ENCODE measurements around the gene MAU2.
"Not testable (repeated sequence)": the region's sequence is repeated elsewhere in the genome, so short reads cannot be mapped to it uniquely, and the experiment has no call there.

Gene MAU2

GRCh38 chr19:19379527-19379926 is 58.9 kb downstream of the MAU2 start:
- FAIRE-seq (no peak), DNase-seq (ENCODE audit: extremely low spot score, insufficient read length, low read depth) (no peak)

DNA sequence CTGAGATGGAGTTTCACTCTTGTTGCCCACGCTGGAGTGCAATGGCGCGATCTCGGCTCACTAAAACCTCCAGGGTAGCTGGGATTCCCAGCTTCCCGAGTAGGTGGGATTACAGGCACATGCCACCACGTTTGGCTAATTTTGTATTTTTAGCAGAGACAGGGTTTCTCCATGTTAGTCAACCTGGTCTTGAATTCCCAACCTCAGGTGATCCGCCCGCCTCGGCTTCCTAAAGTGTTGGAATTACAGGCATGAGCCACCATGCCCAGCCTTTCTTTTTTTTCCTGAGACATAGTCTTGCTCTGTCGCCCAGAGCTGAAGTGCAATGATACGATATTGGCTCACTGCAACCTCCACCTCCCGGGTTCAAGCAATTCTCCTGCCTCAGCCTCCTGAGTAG is 59.7 kb downstream of the MAU2 start:
- FAIRE-seq; DNase-seq (ENCODE audit: extremely low spot score, insufficient read length, low read depth): not testable (repeated sequence)

DNA sequence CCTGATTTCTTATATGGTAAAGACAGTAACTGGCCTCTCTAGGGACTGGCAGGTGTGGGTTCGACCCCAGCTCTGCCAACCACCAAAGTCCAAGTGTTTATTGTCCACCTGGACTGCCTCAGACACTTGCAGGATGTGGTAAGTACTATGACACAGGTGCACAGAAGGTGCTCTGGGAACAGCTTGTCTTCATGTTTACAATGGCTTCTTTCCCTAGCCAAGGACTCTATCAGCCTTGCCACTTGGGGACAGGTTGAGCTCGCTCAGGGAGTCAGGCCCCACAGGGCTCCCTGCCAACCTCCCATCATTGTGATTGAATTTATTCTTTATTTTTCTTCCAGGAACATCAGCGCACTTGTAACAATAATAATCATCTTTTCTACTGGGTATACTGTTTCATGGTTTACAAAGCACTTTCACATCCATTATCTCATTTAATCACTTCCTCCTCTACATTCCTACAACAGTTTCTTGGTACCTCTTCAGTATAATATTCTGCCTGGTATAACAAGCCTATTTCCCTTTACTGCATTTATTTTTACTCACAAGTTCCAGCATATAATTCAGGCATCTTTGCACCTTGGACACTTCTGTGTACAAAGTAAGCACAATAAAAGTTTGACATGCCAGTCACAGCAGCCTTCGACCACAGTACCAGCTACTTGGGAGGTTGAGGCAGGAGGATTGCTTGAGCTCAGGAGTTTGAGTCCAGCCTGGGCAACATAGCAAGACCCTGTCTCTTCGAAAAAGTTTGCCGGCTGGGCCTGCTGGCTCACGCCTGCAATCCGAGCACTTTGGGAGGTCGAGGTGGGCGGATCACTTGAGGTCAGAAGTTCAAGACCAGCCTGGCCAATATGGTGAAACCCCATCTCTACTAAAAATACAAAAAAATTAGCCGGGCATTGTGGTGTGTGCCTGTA is 60.6 kb downstream of the MAU2 start:
- DNase-seq (ENCODE audit: extremely low spot score, insufficient read length, low read depth): no peak
- FAIRE-seq: no peak

DNA sequence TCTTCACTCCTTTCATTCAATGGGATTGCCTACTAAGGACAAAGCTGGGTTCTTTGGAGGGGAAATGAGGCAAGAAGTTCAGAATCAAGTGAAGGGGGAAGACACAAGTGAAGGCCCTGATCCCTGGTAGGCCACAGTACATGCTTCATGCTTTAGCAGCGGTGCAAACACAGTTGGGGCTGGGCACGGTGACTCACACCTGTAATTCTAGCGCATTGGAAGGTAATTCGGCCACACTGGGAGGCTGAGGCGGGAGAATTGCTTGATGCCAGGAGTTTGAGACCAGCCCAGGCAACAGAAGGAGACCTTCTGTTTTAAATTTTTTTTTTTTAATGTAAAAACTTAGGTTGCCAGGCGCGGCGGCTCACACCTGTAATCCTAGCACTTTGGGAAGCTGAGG is 61.5 kb downstream of the MAU2 start:
- DNase-seq (ENCODE audit: extremely low spot score, insufficient read length, low read depth) (no peak), FAIRE-seq (no peak)

GRCh38 chr19:19384486-19384885 is 63.9 kb downstream of the MAU2 start:
- no peak for FAIRE-seq
- no peak for DNase-seq (ENCODE audit: extremely low spot score, insufficient read length, low read depth)

DNA sequence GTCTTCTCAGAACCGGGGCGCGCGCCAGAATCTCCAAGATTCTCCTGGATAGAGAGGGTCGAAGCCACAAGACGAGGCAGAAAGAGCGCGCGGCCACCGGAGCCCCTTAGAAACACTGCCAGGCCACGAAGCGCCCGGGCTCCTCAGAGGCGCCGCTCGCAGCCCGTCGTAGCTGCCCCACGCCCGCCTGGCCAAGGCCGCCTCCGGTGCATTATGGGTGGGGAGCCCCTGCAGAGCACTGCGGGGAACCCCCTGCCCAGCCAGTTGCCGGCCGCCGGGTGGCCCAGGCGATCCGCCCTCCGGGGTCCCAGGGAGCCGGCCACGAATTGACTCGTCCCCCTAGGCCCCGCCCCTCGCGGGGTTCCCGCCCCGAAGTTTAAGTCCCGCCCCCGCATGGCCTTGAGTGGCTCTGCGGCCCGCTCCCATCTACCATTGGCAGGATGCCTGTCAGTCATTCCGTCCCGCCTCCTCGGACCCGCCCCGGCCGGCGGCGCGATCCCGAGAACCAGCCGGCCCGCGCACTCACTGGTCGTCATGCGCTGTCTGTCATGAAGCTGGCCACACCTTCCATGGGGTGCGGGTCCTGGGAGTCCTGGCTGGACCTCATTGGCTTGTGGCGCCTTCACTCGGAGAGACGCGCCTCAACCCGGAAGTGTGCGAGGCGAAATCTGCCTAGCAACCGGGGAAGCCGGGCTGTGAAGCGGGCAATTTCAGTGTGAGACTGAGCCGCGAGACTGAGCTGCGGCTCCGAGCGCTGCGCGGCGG is 64.7 kb downstream of the MAU2 start:
- DNase-seq (ENCODE audit: extremely low spot score, insufficient read length, low read depth): peak; percentile 93
- peak; percentile 99 for FAIRE-seq

DNA sequence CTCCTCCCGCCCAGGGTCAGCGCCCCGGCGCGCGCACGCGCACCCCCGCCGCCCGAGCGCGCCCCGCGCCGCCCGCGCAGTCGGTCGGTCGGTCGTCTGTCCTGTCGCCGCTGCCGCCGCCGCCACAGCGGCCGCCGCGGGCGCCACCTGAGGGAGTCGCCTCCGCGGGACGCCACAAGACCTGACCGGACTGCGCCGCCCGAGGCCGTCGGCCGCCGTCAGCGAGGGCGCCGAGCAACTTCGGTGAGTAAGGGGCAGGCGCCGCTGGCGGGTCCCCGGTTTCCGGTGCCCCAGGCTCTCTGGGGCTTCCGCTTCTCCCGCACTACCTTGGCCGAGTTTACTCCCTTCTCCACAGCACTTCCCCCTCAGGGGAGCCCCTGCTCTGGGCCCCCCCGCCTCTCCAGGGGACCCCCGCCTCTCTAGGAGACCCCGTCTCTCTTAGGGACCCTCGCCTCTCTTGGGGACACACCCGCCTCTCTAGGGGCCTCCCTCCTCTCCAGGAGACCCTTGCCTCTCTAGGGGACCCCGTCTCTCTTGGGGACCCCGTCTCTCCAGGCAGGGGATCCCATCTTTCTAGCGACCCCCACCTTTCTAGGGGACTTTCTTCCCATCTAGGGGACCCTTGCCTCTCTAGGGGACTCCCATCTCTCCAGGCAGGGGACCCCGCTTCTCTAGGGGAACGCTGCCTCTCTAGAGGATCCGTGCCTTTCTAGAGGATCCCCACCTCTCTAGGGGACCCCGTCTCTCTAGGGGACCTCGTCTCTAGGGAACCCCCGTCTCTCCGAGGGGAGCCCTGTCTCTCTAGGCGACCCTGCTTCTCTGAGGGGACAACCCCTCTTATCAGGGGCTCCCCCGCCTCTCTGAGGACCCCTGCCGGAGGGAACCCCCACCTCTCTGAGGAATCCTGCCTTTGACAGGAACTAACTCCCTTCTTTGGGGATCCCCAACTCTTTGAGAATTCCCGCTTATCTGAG is 65.6 kb downstream of the MAU2 start:
- peak; percentile 48 for FAIRE-seq

DNA sequence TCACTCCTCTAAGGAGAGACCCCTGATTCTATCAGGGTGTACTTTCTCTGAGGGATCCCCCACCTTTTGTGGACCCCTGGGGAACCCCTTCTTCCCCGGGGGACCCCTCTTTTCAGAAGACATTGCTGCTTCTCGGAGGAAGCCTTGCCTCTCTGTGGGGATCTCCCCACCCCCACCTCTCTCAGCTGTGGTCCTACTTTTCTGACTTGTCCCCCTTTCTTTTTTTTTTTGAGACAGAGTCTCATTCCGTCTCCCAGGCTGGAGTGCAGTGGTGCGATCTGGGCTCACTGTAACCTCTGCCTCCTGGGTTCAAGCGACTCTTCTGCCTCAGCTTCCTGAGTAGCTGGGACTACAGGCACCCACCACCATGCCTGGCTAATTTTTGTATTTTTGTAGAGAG is 66.5 kb downstream of the MAU2 start:
- DNase-seq (ENCODE audit: extremely low spot score, insufficient read length, low read depth) (no peak), FAIRE-seq (no peak)

More for the DNA sequence above, 65.6 kb downstream of the MAU2 start:
- DNase-seq (ENCODE audit: extremely low spot score, insufficient read length, low read depth): no peak

GRCh38 chr19:19388568-19389555 is 68.2 kb downstream of the MAU2 start:
- FAIRE-seq: no peak
- no peak for DNase-seq (ENCODE audit: extremely low spot score, insufficient read length, low read depth)

DNA sequence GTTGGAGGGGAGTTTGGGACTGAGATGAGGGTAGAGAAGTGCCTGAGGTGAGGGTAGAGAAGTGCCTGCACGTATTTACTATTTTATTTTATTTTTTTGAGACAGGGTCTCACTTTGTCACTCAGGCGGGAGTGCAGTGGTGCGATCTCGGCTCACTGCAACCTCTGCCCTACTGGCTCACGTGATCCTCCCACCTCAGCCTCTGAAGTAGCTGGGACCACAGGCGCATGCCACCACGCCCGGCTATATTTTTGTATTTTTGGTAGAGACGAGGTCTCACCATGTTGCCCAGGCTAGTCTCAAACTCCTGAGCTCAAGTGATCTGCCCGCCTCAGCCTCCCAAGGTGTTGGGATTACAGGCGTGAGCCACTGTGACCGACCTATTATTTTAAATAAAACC is 69.1 kb downstream of the MAU2 start:
- not testable (repeated sequence) for DNase-seq (ENCODE audit: extremely low spot score, insufficient read length, low read depth); FAIRE-seq

DNA sequence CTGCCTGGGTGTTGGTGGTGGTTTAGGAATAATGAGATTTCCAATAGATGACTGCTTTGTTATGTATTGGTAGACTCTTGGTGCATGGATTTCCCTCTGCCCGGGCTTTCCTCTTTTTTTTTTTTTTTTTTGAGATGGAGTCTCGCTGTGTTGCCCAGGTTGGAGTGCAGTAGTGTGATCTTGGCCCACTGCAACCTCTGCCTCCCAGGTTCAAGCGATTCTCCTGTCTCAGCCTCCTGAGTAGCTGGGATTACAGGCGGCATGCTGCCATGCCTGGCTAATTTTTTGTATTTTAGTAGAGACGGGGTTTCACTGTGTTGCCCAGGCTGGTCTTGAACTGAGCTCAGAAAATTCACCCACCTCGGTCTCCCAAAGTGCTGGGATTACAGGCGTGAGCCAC is 73.7 kb downstream of the MAU2 start:
- not testable (repeated sequence) for FAIRE-seq; DNase-seq (ENCODE audit: extremely low spot score, insufficient read length, low read depth)

DNA sequence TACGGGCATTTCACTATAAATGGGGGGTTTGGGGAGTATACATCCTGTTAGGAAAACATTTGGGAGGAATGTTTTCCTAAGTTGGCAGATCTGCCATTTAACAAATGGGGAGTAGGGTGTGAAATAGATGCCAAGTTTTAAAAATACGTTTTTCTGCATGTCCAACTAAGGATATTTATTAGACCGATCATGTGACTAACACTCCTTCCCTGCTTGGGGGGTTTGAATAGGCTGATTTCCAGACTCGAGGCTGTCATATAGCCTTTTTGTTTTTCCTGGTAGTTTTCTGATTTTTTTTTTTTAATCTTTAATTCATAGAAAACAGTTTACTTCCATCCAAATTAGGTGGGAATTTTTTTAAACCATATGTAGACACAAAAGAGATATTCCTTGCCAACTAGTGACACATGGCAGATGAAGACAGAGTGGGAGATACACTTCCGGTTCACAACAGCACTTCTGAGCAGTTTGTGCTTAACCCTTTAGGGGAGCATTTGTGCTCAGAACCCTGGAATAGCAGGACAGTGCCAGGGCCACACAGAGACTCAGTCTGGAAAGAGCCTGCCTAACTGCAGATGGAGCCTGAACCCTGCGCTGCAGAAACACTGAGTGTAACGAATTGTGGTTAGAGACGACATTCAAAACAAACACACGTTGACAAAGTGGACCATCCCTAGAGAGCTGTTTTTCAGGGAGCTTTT is 79.3 kb downstream of the MAU2 start:
- DNase-seq (ENCODE audit: extremely low spot score, insufficient read length, low read depth) (no peak), FAIRE-seq (no peak)

DNA sequence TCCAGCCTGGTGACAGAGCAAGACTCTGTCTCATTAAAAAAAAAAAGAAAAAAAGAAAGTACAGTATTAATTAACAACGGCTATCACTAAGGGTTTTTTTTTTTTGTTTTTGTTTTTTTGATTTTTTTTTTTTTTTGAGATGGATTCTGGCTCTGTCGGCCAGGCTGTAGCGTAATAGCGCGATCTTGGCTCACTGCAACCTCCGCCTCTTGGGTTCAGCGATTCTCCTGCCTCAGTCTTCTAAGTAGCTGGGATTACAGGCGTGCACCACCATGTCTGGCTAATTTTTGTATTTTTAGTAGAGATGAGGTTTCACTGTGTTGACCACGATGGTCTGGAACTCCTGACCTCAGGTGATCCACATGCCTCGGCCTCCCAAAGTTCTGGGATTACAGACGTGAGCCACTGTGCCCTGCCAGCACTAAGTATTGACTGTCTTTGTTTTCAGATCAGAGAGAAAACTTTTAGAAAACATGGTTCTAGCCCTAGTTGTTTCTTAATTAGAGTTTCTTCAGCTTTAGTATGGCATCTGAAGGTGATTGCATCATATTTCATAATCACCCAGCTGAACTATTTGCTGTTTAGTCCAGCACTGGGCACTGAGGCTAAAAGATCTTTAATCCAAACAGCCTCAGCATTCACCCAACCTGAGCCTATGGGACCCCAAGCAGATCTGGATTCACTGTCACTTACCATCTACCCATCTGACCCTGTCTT is 82.2 kb downstream of the MAU2 start:
- DNase-seq (ENCODE audit: extremely low spot score, insufficient read length, low read depth) (no peak), FAIRE-seq (no peak)

DNA sequence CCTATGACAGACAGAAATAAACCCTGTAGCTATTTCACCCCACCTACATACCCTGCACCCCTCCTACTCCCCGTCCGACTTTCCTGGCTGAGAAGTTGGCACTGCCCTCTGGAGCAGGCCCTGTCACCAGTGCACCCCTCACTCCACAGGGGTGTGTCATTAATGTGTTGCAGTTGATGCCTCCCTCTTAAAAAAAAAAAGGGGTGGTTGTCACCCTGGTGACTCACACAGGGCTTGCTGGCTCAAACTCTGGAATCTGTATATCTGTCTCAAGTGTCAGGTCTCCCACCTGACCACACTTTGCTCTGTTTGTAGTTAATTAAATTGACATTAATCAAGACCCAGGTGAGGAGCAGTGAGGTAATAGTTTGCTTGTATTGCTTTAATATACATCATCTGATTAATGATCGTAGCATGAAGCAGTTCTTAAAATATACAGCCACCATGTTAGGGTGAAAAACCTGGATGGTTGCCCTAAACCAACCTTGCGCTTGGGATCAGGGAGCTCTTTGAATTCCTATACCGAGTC is 82.8 kb downstream of the MAU2 start:
- FAIRE-seq (no peak), DNase-seq (ENCODE audit: extremely low spot score, insufficient read length, low read depth) (no peak)

- FAIRE-seq (peak; percentile 86), DNase-seq (ENCODE audit: extremely low spot score, insufficient read length, low read depth) (peak; percentile 82)
Measured at GRCh38 chr19:19404879-19405860, 84.5 kb downstream of the MAU2 start, which contains the start of gene GATAD2A. TSS of gene GATAD2A (plus strand) at chr19:19405675. CDS start at chr19:19465346, 59,671 bp downstream.

Measured in GM18507 (cell line).